ENCODE measurements around the gene MYO15A. TPM values are rescaled to one million over a fixed set of nuclear protein-coding genes. Genes with fewer than 3 reads are reported as not detected.

MYO15A gene
- total RNA-seq, 4 donors from 2014 or later, result 2.3 to 7.5 (median 2.9) TPM

- no peak overlapping the region for H3K27ac ChIP-seq
- no peaks in the 10 kb centered on the region for H3K27me3 ChIP-seq
- WGBS, 2 donors, result 86 to 87% methylated on average over 10 of the region's 10 CpGs
- H3K9me3 ChIP-seq, result no peaks in the 10 kb centered on the region
- no peak overlapping the region for H3K4me3 ChIP-seq
- no peak for DNase-seq (ENCODE audit: low spot score in 2 of 2)
- H3K36me3 ChIP-seq, result peaks cover 0 to 17% (median 0%) of the 10 kb centered on the region in 3 donors
- TF ChIP-seq CTCF (IDR thresholded peaks at IDR 0.05) (no peak), EP300 (IDR thresholded peaks at IDR 0.05) (no peak), POLR2A (IDR thresholded peaks at IDR 0.05) (no peak)
- peaks cover 0 to 41% (median 16%) of the 10 kb centered on the region in 4 donors for H3K4me1 ChIP-seq
Observed at GRCh38 chr17:18228176-18228682, 119.7 kb downstream of the MYO15A start.

DNA sequence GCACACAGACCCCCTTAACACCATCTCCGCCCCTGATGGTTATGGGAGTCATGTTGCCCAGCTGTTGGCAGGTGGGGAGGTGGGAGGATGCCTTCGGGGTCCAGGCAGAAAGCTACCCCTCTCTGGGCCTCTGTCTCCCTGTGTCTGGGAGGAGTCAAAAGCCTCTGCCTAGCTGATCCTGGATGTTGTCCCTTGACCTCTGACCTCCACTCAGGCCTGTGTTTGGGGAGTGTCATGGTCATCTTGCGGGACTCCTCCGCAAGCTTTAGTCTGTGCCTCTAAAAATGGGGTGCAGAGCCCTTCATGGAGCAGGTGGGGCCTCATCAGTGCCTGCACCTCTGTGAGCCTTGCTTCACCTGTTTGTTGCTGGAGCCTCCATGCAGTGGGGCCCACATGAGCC is 120.7 kb downstream of the MYO15A start:
- no peak for DNase-seq (ENCODE audit: low spot score in 2 of 2)
- WGBS, 2 donors, result 78 to 81% methylated on average over 2 to 4 of the region's 4 CpGs

More for the DNA sequence above, 120.7 kb downstream of the MYO15A start:
- Histone ChIP-seq H3K27ac (peak overlapping the region in 1 of 4 donors; percentile 15), H3K27me3 (no peaks in the 10 kb centered on the region), H3K4me3 (no peak overlapping the region), H3K36me3 (peaks cover 0 to 28% (median 0%) of the 10 kb centered on the region in 3 donors), H3K4me1 (peaks cover 0 to 40% (median 16%) of the 10 kb centered on the region in 4 donors), H3K9me3 (no peaks in the 10 kb centered on the region)
- TF ChIP-seq EP300 (IDR thresholded peaks at IDR 0.05), result no peak
- no peak for TF ChIP-seq CTCF (IDR thresholded peaks at IDR 0.05)
- TF ChIP-seq POLR2A (IDR thresholded peaks at IDR 0.05), result no peak

Other genes starting within 250 kb of the MYO15A start
- gene TOM1L2, start 136.4 kb upstream of the MYO15A start, total RNA-seq, result 100 to 1,000 TPM in 1 of 4 donors, 10 to 100 TPM in 3; 83.4 to 109 (median 96.8) TPM
- 1 to 10 TPM; 4.3 to 8.6 (median 6.0) TPM for gene DRC3, start 135.9 kb upstream of the MYO15A start, total RNA-seq
- 10 to 100 TPM; 24.0 to 43.7 (median 35.5) TPM for gene ATPAF2, start 69.6 kb upstream of the MYO15A start, total RNA-seq
- gene GID4, start 69.3 kb upstream of the MYO15A start, total RNA-seq, result 10 to 100 TPM; 13.2 to 19.4 (median 16.0) TPM
- 10 to 100 TPM; 29.5 to 55.1 (median 43.3) TPM for gene DRG2, start 20.8 kb upstream of the MYO15A start, total RNA-seq
- gene ALKBH5, start 75.1 kb downstream of the MYO15A start, total RNA-seq, result 100 to 1,000 TPM in 1 of 4 donors, 10 to 100 TPM in 3; 73.9 to 110 (median 93.6) TPM
- 10 to 100 TPM; 20.9 to 30.2 (median 27.9) TPM for gene LLGL1, start 116.9 kb downstream of the MYO15A start, total RNA-seq
- gene FLII, start 150.0 kb downstream of the MYO15A start, total RNA-seq, result 100 to 1,000 TPM; 284 to 466 (median 335) TPM
- 10 to 100 TPM; 16.2 to 31.7 (median 20.4) TPM for gene MIEF2, start 151.9 kb downstream of the MYO15A start, total RNA-seq
- gene TOP3A, start 206.2 kb downstream of the MYO15A start, total RNA-seq, result 10 to 100 TPM; 47.9 to 92.4 (median 63.5) TPM
- 10 to 100 TPM; 11.4 to 13.5 (median 12.7) TPM for gene SMCR8, start 206.5 kb downstream of the MYO15A start, total RNA-seq